Esophagus (tissue), 2 donors: ENCODE measurements around the gene ACP5. TPM values are rescaled to one million over a fixed set of nuclear protein-coding genes. Genes with fewer than 3 reads are reported as not detected.
A peak's percentile ranks its signal among the peaks of the same experiment; 100 is the strongest.
"Not testable (repeated sequence)": the region's sequence is repeated elsewhere in the genome, so short reads cannot be mapped to it uniquely, and the experiment has no call there.

Experiments used
- H3K27ac ChIP-seq, 2 donors: one replicate each; pipeline ENCODE4 v1.5.1; 2013; ENCODE audit warnings: low read depth in 2 of 2, mild to moderate bottlenecking in 2 of 2, inconsistent platforms in 1 of 2, low read length in 1 of 2, moderate library complexity in 1 of 2
- H3K27me3 ChIP-seq, 2 donors: one replicate each; pipeline ENCODE4 v1.6.1; 2013; ENCODE audit warnings: low read length in 2 of 2, control low read depth in 1 of 2, mild to moderate bottlenecking in 1 of 2; ENCODE audit not compliant: insufficient read depth in 2 of 2, control insufficient read depth in 1 of 2
- H3K36me3 ChIP-seq, 2 donors: one replicate each; pipeline ENCODE4 v1.6.1; 2013; ENCODE audit warnings: low read length in 1 of 2; ENCODE audit not compliant: control insufficient read depth in 2 of 2, insufficient read depth in 2 of 2
- H3K4me1 ChIP-seq, 2 donors: one replicate each; pipeline ENCODE4 v1.6.1; 2013; ENCODE audit warnings: low read length in 1 of 2; ENCODE audit not compliant: control insufficient read depth in 2 of 2, insufficient read depth in 2 of 2
- H3K4me3 ChIP-seq, 2 donors: one replicate each; pipeline ENCODE4 v1.5.1; 2013; ENCODE audit warnings: low read length in 2 of 2, mild to moderate bottlenecking in 2 of 2, low read depth in 1 of 2, moderate library complexity in 1 of 2
- H3K9me3 ChIP-seq, 2 donors: one replicate each; pipeline ENCODE4 v1.6.1; 2013; ENCODE audit warnings: mild to moderate bottlenecking in 2 of 2, low read depth in 1 of 2, low read length in 1 of 2, moderate library complexity in 1 of 2; ENCODE audit not compliant: control insufficient read depth in 2 of 2, insufficient read depth in 1 of 2
- WGBS, 2 donors: extraction: QIAGEN DNeasy Blood & Tissue Kit; methylation state at CpG; one replicate each; pipeline ENCODE4 v1.1.7; 2013; 5-methylcytosine and 5-hydroxymethylcytosine counted together
- polyA plus RNA-seq, 2 donors: library from polyadenylated mRNA; stranded (reverse); fragments of 200-250 nt; gene quantifications; one replicate each; pipeline ENCODE4 v1.2.3, GENCODE V29; 2013
- donor health status: healthy with polysubstance abuse.
- donor health status: Bipolar disorder and iron deficiency.

ACP5 gene
- polyA plus RNA-seq, 2 donors = 23.5 to 33.9 TPM

- H3K36me3 ChIP-seq, H3K27me3 ChIP-seq, H3K4me3 ChIP-seq, H3K9me3 ChIP-seq, H3K27ac ChIP-seq, H3K4me1 ChIP-seq: not testable (repeated sequence)
- WGBS, 2 donors = 91 to 94% methylated on average over 8 of the region's 8 CpGs
Observed at GRCh38 chr19:11599704-11600103, 22.3 kb upstream of the ACP5 start.

GRCh38 chr19:11598746-11599145, 21.3 kb upstream of the ACP5 start:
- 95% methylated on average over 2 of the region's 2 CpGs for WGBS, 2 donors
- Histone ChIP-seq H3K9me3 (no peaks in the 10 kb centered on the region), H3K36me3 (peaks cover 0 to 2% of the 10 kb centered on the region in 2 donors), H3K27ac (no peak overlapping the region), H3K4me3 (no peak overlapping the region), H3K4me1 (peaks cover 0 to 2% of the 10 kb centered on the region in 2 donors), H3K27me3 (no peaks in the 10 kb centered on the region)

GRCh38 chr19:11598103-11598483, 20.6 kb upstream of the ACP5 start:
- H3K27me3 ChIP-seq = no peaks in the 10 kb centered on the region
- H3K4me1 ChIP-seq = peaks cover 0 to 2% of the 10 kb centered on the region in 2 donors
- H3K9me3 ChIP-seq = no peaks in the 10 kb centered on the region
- H3K4me3 ChIP-seq = peak overlapping the region; percentile 75 to 86
- H3K27ac ChIP-seq = peak overlapping the region in 1 of 2 donors; percentile 95
- WGBS, 2 donors = 63 to 66% methylated on average over 10 of the region's 10 CpGs
- H3K36me3 ChIP-seq = peaks cover 0 to 2% of the 10 kb centered on the region in 2 donors

GRCh38 chr19:11597202-11598102, 20.0 kb upstream of the ACP5 start, which contains the start of gene ZNF627:
Gene ZNF627 (plus strand): TSS chr19:11597483. CDS start chr19:11597628, 145 bp downstream.
- Histone ChIP-seq H3K4me1 (peaks cover 0 to 2% of the 10 kb centered on the region in 2 donors), H3K9me3 (no peaks in the 10 kb centered on the region), H3K27me3 (no peaks in the 10 kb centered on the region), H3K27ac (peak within 1 kb of the TSS; percentile 72 to 95), H3K36me3 (peaks cover 0 to 2% of the 10 kb centered on the region in 2 donors), H3K4me3 (peak within 1 kb of the TSS; percentile 75 to 86)
- 0% methylated on average over 60 to 67 of the region's 67 CpGs for WGBS, 2 donors

GRCh38 chr19:11596156-11596555, 18.7 kb upstream of the ACP5 start:
- no peaks in the 10 kb centered on the region for H3K27me3 ChIP-seq
- H3K4me1 ChIP-seq = peaks cover 0 to 2% of the 10 kb centered on the region in 2 donors
- H3K36me3 ChIP-seq = no peaks in the 10 kb centered on the region
- WGBS, 2 donors = 79 to 87% methylated on average over 10 of the region's 10 CpGs
- H3K4me3 ChIP-seq = no peak overlapping the region
- no peak overlapping the region for H3K27ac ChIP-seq
- H3K9me3 ChIP-seq = no peaks in the 10 kb centered on the region

GRCh38 chr19:11594084-11594483, 16.6 kb upstream of the ACP5 start:
- 80 to 88% methylated on average over 4 of the region's 4 CpGs for WGBS, 2 donors
- no peaks in the 10 kb centered on the region for H3K9me3 ChIP-seq

GRCh38 chr19:11587975-11588631, 10.7 kb upstream of the ACP5 start:
- H3K4me1 ChIP-seq = no peaks in the 10 kb centered on the region
- no peaks in the 10 kb centered on the region for H3K9me3 ChIP-seq
- H3K27me3 ChIP-seq = no peaks in the 10 kb centered on the region
- no peaks in the 10 kb centered on the region for H3K36me3 ChIP-seq
- WGBS, 2 donors = 61% methylated on average over 13 of the region's 13 CpGs
- H3K27ac ChIP-seq = no peak overlapping the region
- H3K4me3 ChIP-seq = no peak overlapping the region

More at GRCh38 chr19:11594084-11594483, 16.6 kb upstream of the ACP5 start:
- H3K4me3 ChIP-seq = no peak overlapping the region
- no peak overlapping the region for H3K27ac ChIP-seq
- H3K4me1 ChIP-seq = peaks cover 0 to 2% of the 10 kb centered on the region in 2 donors
- no peaks in the 10 kb centered on the region for H3K27me3 ChIP-seq
- no peaks in the 10 kb centered on the region for H3K36me3 ChIP-seq

- Histone ChIP-seq H3K4me1 (no peaks in the 10 kb centered on the region), H3K27me3 (no peaks in the 10 kb centered on the region), H3K9me3 (no peaks in the 10 kb centered on the region), H3K27ac (no peak overlapping the region), H3K4me3 (no peak overlapping the region), H3K36me3 (no peaks in the 10 kb centered on the region)
- WGBS, 2 donors = 3 to 5% methylated on average over 7 of the region's 7 CpGs
Observed at GRCh38 chr19:11587302-11587974, 10.0 kb upstream of the ACP5 start.

GRCh38 chr19:11586331-11586730, 8.9 kb upstream of the ACP5 start:
- no peaks in the 10 kb centered on the region for H3K27me3 ChIP-seq
- H3K27ac ChIP-seq = no peak overlapping the region
- H3K4me1 ChIP-seq = no peaks in the 10 kb centered on the region
- no peaks in the 10 kb centered on the region for H3K9me3 ChIP-seq
- H3K4me3 ChIP-seq = no peak overlapping the region
- WGBS, 2 donors = 70 to 71% methylated on average over 6 of the region's 6 CpGs
- no peaks in the 10 kb centered on the region for H3K36me3 ChIP-seq
